ENCODE results near the gene MED13L. TPM values are rescaled to one million over a fixed set of nuclear protein-coding genes. Genes with fewer than 3 reads are reported as not detected.

The MED13L gene
- total and polyA plus RNA-seq, 2 donors (not counting 1 experiment from before 2014, with no cell fraction given): 20.3 to 207 TPM

DNA sequence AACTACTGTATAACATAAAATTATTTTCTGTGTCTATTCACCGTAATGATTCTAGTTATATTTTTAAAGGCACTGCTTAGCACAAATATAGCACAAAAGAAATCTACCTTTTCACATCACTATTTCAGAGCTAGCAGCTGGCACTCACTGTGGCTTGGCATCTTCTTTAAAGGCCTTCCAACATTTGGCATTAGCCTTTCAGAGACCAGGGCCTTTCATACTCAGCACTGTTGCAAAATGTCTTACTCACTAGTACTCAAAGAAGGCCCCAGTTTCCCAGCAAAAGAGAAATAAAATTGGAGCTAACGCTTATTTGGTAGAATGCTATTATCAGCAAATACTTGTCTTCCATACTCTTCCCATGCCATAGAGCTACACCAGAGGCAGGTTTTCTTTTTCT is 238.4 kb downstream of the MED13L start:
- intact Hi-C loops (cut with micrococcal nuclease): no loop called here
- Mint-ChIP-seq H3K27me3 (no peaks in the 10 kb centered on the region), H3K4me1 (peaks cover 12% of the 10 kb centered on the region), H3K27ac (no peak overlapping the region), H3K4me3 (no peak overlapping the region), H3K9me3 (ENCODE audit: insufficient read depth) (no peaks in the 10 kb centered on the region)
- H3K27ac ChIP-seq (ENCODE audit: low read length in 2 of 2): no peak overlapping the region
- POLR2A ChIA-PET: no interaction called here
- H3K9me3 ChIP-seq (ENCODE audit: control extremely low read depth in 1 of 3, control insufficient read depth in 2 of 3, insufficient read depth in 1 of 3, low read length in 2 of 3): no peaks in the 10 kb centered on the region
- peaks cover 69% of the 10 kb centered on the region for H4K20me1 ChIP-seq (ENCODE audit: control insufficient read depth, insufficient read depth, low read length, poor library complexity, severe bottlenecking)
- H3K27me3 ChIP-seq (replicated peaks in 1 of 4; ENCODE audit: control extremely low read depth in 1 of 4, control insufficient read depth in 3 of 4, insufficient read depth in 4 of 4, low read length in 3 of 4): no peaks in the 10 kb centered on the region
- no peak for DNase-seq
- CTCF ChIA-PET: interaction anchor here (1.2 to 1.4 kb wide), 2 partner anchors 12 to 41 kb away, joined by 3 to 4 read pairs; no protein-coding TSS in a partner anchor
- no peak overlapping the region for H2AFZ ChIP-seq (ENCODE audit: insufficient read depth, low read depth, low read length, poor library complexity, severe bottlenecking)
- no peak overlapping the region for H3K4me3 ChIP-seq (ENCODE audit: control extremely low read depth in 1 of 5, extremely low read depth in 1 of 5, insufficient read depth in 1 of 5, low read depth in 2 of 5, low read length in 4 of 5)
- H3K9ac ChIP-seq (ENCODE audit: low read length): no peak overlapping the region
- no peak for TF ChIP-seq EZH2 (IDR thresholded peaks at IDR 0.05; ENCODE audit: borderline replicate concordance, insufficient read depth, low read depth, low read length, poor library complexity, severe bottlenecking)
- TF ChIP-seq, protein P1, sequence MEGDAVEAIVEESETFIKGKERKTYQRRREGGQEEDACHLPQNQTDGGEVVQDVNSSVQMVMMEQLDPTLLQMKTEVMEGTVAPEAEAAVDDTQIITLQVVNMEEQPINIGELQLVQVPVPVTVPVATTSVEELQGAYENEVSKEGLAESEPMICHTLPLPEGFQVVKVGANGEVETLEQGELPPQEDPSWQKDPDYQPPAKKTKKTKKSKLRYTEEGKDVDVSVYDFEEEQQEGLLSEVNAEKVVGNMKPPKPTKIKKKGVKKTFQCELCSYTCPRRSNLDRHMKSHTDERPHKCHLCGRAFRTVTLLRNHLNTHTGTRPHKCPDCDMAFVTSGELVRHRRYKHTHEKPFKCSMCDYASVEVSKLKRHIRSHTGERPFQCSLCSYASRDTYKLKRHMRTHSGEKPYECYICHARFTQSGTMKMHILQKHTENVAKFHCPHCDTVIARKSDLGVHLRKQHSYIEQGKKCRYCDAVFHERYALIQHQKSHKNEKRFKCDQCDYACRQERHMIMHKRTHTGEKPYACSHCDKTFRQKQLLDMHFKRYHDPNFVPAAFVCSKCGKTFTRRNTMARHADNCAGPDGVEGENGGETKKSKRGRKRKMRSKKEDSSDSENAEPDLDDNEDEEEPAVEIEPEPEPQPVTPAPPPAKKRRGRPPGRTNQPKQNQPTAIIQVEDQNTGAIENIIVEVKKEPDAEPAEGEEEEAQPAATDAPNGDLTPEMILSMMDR (IDR thresholded peaks at IDR 0.05): no peak
- no peak overlapping the region for H3K4me2 ChIP-seq (replicated peaks; ENCODE audit: low read depth, low read length, poor library complexity, severe bottlenecking)
- peaks cover 85% of the 10 kb centered on the region for H3K79me2 ChIP-seq (ENCODE audit: control insufficient read depth, insufficient read depth, low read length)
- H3K4me1 ChIP-seq (ENCODE audit: control insufficient read depth in 2 of 2, insufficient read depth in 2 of 2, low read length in 2 of 2): no peaks in the 10 kb centered on the region
- 100% methylated on average over 1 of the region's 2 CpGs for WGBS (ENCODE audit: insufficient coverage)
- H3K36me3 ChIP-seq (replicated peaks in 1 of 2; ENCODE audit: control extremely low read depth in 1 of 2, control insufficient read depth in 1 of 2, extremely low read depth in 1 of 2, insufficient read depth in 2 of 2, low read length in 1 of 2): peaks cover 1 to 8% of the 10 kb centered on the region in 2 experiments
- no peak for ATAC-seq (ENCODE audit: low read depth)

DNA sequence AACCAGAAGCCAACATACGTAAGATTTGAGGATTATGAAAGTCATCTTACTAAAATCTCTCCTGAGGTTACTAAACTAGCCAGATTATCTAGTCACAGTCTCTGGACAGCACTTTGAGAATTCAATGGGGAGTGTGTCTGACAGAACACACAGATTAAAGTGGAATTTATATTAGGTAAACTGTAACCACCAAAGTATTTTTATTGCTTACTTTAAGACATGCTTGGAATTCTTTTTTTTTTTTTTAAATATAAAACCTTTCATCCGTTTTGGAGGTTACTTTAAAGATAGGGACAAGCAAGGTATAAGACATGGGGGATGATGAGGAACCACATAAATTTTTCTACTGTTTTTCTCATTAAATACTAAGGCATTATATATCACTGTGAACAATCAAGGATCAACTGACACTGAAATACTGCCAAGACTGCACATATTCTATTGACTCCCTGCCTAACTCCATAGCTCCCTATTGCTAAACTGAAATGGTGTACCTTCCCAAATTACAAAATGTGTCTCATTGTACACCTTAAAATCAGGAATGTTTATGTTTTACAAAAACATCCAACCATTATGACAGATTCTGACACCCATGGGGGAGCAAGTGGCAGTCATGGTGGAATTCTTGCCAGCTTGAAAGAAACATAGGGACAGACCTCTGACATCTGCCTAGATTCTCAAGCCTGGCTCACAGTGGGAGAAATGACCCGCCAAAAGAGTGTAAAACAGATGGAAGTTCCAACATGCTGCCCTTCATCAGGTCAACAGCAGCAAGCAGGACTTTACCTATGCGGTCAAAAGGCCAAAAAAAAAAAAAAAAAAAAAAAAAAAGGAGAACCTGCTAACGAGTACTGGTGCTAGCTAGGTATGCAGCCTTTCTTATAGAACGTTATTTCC is 239.3 kb downstream of the MED13L start:
- Mint-ChIP-seq H3K4me1 (peaks cover 15% of the 10 kb centered on the region), H3K27ac (no peak overlapping the region), H3K9me3 (ENCODE audit: insufficient read depth) (no peaks in the 10 kb centered on the region), H3K27me3 (no peaks in the 10 kb centered on the region), H3K4me3 (no peak overlapping the region)
- no peak overlapping the region for H3K4me3 ChIP-seq (ENCODE audit: control extremely low read depth in 1 of 5, extremely low read depth in 1 of 5, insufficient read depth in 1 of 5, low read depth in 2 of 5, low read length in 4 of 5)
- H3K27ac ChIP-seq (ENCODE audit: low read length in 2 of 2): no peak overlapping the region
- POLR2A ChIA-PET: no interaction called here
- intact Hi-C loops (cut with micrococcal nuclease): no loop called here
- H4K20me1 ChIP-seq (ENCODE audit: control insufficient read depth, insufficient read depth, low read length, poor library complexity, severe bottlenecking): peaks cover 70% of the 10 kb centered on the region
- no peak overlapping the region for H3K9ac ChIP-seq (ENCODE audit: low read length)
- H3K27me3 ChIP-seq (replicated peaks in 1 of 4; ENCODE audit: control extremely low read depth in 1 of 4, control insufficient read depth in 3 of 4, insufficient read depth in 4 of 4, low read length in 3 of 4): no peaks in the 10 kb centered on the region
- peaks cover 86% of the 10 kb centered on the region for H3K79me2 ChIP-seq (ENCODE audit: control insufficient read depth, insufficient read depth, low read length)
- H3K4me2 ChIP-seq (replicated peaks; ENCODE audit: low read depth, low read length, poor library complexity, severe bottlenecking): no peak overlapping the region
- peaks cover 1 to 8% of the 10 kb centered on the region in 2 experiments for H3K36me3 ChIP-seq (replicated peaks in 1 of 2; ENCODE audit: control extremely low read depth in 1 of 2, control insufficient read depth in 1 of 2, extremely low read depth in 1 of 2, insufficient read depth in 2 of 2, low read length in 1 of 2)
- H2AFZ ChIP-seq (ENCODE audit: insufficient read depth, low read depth, low read length, poor library complexity, severe bottlenecking): no peak overlapping the region
- no peaks in the 10 kb centered on the region for H3K9me3 ChIP-seq (ENCODE audit: control extremely low read depth in 1 of 3, control insufficient read depth in 2 of 3, insufficient read depth in 1 of 3, low read length in 2 of 3)
- ATAC-seq (ENCODE audit: low read depth) (no peak), DNase-seq (no peak)
- H3K4me1 ChIP-seq (ENCODE audit: control insufficient read depth in 2 of 2, insufficient read depth in 2 of 2, low read length in 2 of 2): no peaks in the 10 kb centered on the region
- TF ChIP-seq, protein P1 (IDR thresholded peaks at IDR 0.05): no peak
- TF ChIP-seq EZH2 (IDR thresholded peaks at IDR 0.05; ENCODE audit: borderline replicate concordance, insufficient read depth, low read depth, low read length, poor library complexity, severe bottlenecking): no peak
- CTCF ChIA-PET: interaction anchor here (0.6 to 1.4 kb wide), 2 partner anchors 39 to 40 kb away, joined by 3 to 4 read pairs; no protein-coding TSS in a partner anchor
- 100% methylated on average over 2 of the region's 6 CpGs for WGBS (ENCODE audit: insufficient coverage)

All from B cell (primary cell).